ENCODE measurements around the gene ASB7. TPM values are rescaled to one million over a fixed set of nuclear protein-coding genes. Genes with fewer than 3 reads are reported as not detected.
A peak's percentile ranks its signal among the peaks of the same experiment; 100 is the strongest.

The ASB7 gene
- total RNA-seq, 3 donors from 2014 or later (not counting 1 experiment from before 2014, with no cell fraction given) = 16.1 to 23.1 (median 20.5) TPM

DNA sequence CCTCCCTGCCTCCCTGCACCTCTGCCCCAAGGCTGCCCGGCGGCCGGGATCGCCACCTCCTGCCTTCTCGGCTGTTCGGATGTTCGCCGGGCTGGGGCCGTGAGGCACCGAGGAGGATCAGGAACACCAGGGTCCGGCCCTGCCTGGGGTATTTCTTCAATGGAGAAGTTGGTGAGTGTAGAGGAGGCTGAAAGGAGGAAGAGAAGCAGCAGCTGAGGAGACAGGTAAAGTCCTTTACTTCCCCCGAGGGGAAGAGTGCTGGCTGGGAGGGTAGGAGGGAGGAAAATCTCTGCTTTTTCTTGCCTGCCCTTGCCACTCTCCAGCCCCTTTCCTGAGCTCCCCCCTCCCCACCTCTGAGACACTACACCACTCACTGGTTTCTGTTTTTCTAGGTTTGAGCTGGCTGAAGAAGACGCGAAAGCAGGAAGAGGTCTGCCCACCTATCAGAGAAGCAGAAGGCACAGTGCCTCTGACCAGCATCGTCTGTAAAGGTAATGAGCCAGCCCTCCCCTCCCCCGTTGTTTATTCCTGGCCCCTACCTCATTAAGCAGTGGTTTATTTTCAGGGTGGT, 519 bp downstream of the ASB7 start:
- WGBS (ENCODE audit: insufficient coverage) = 3% methylated on average over 15 of the region's 16 CpGs
- Mint-ChIP-seq H3K27me3 (ENCODE audit: low read depth in 2 of 2) (no peaks in the 10 kb centered on the region), H3K4me3 (no peak overlapping the region), H3K4me1 (peaks cover 32% of the 10 kb centered on the region in 2 donors), H3K36me3 (no peaks in the 10 kb centered on the region), H3K9me3 (no peaks in the 10 kb centered on the region), H3K27ac (no peak overlapping the region)
- H3K4me1 ChIP-seq (ENCODE audit: control insufficient read depth, insufficient read depth, low read length) = peaks cover 18% of the 10 kb centered on the region
- H3K9me3 ChIP-seq (ENCODE audit: control insufficient read depth, insufficient read depth, low read length) = no peaks in the 10 kb centered on the region
- peak in 1 of 3 donors; percentile 4 for ATAC-seq
- peaks cover 5% of the 10 kb centered on the region for H3K36me3 ChIP-seq (ENCODE audit: control insufficient read depth, insufficient read depth, low read length)
- H3K27me3 ChIP-seq (ENCODE audit: control insufficient read depth, insufficient read depth, low read length) = no peaks in the 10 kb centered on the region
- peak overlapping the region; percentile 83 for H3K27ac ChIP-seq (ENCODE audit: low read length)
- peak overlapping the region; percentile 85 for H3K4me3 ChIP-seq (ENCODE audit: low read length)
- peak; percentile 25 to 59 for DNase-seq
- no peak for TF ChIP-seq CTCF (IDR thresholded peaks at IDR 0.05)
- intact Hi-C loops (cut with micrococcal nuclease) = loop anchor here (1.0 to 10.0 kb wide), 5 partner anchors 261 to 1119 kb away; partner anchors contain the start of gene TARS3

DNA sequence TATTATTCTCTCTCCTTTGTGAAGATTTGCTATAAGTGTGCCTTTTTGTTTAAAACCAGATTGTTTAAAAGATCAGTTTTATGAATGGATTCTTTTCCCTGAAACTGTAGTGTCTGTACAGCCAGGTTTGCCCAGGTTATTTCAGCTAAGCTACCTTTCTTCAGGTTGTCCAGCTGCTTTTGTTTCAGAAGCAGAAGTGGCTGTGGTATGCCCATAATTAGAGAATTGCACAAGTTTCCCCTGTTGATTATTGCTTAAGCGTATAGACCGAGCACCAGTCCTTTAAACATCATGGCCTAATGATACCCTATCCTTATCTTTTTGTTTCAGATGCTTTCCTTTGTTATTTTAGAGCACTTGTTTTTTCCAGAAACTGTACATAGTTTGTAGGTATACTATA, 10.2 kb downstream of the ASB7 start:
- Histone ChIP-seq H3K4me3 (ENCODE audit: low read length) (no peak overlapping the region), H3K36me3 (ENCODE audit: control insufficient read depth, insufficient read depth, low read length) (peaks cover 41% of the 10 kb centered on the region), H3K4me1 (ENCODE audit: control insufficient read depth, insufficient read depth, low read length) (no peaks in the 10 kb centered on the region), H3K9me3 (ENCODE audit: control insufficient read depth, insufficient read depth, low read length) (no peaks in the 10 kb centered on the region), H3K27ac (ENCODE audit: low read length) (no peak overlapping the region), H3K27me3 (ENCODE audit: control insufficient read depth, insufficient read depth, low read length) (no peaks in the 10 kb centered on the region)
- Mint-ChIP-seq H3K27ac (no peak overlapping the region), H3K4me3 (no peak overlapping the region), H3K9me3 (no peaks in the 10 kb centered on the region), H3K27me3 (ENCODE audit: low read depth in 2 of 2) (no peaks in the 10 kb centered on the region), H3K36me3 (peaks cover 23% of the 10 kb centered on the region), H3K4me1 (peaks cover 16 to 22% of the 10 kb centered on the region in 2 donors)
- no peak for ATAC-seq
- no peak for TF ChIP-seq CTCF (IDR thresholded peaks at IDR 0.05)
- DNase-seq = no peak
- intact Hi-C loops (cut with micrococcal nuclease) = no loop called here
- WGBS (ENCODE audit: insufficient coverage) = 83% methylated on average over 1 of the region's 2 CpGs

- Mint-ChIP-seq H3K4me3 (no peak overlapping the region), H3K9me3 (no peaks in the 10 kb centered on the region), H3K36me3 (peaks cover 23% of the 10 kb centered on the region), H3K4me1 (peaks cover 16 to 23% of the 10 kb centered on the region in 2 donors), H3K27me3 (ENCODE audit: low read depth in 2 of 2) (no peaks in the 10 kb centered on the region), H3K27ac (no peak overlapping the region)
- intact Hi-C loops (cut with micrococcal nuclease) = no loop called here
- Histone ChIP-seq H3K36me3 (ENCODE audit: control insufficient read depth, insufficient read depth, low read length) (peaks cover 41% of the 10 kb centered on the region), H3K4me3 (ENCODE audit: low read length) (no peak overlapping the region), H3K27me3 (ENCODE audit: control insufficient read depth, insufficient read depth, low read length) (no peaks in the 10 kb centered on the region), H3K9me3 (ENCODE audit: control insufficient read depth, insufficient read depth, low read length) (no peaks in the 10 kb centered on the region), H3K4me1 (ENCODE audit: control insufficient read depth, insufficient read depth, low read length) (no peaks in the 10 kb centered on the region), H3K27ac (ENCODE audit: low read length) (no peak overlapping the region)
- no peak for TF ChIP-seq CTCF (IDR thresholded peaks at IDR 0.05)
- ATAC-seq (no peak), DNase-seq (no peak)
- no CpG with 5 or more reads among the region's 1 CpG for WGBS (ENCODE audit: insufficient coverage)
Observed at GRCh38 chr15:100613208-100613607, 10.8 kb downstream of the ASB7 start.

DNA sequence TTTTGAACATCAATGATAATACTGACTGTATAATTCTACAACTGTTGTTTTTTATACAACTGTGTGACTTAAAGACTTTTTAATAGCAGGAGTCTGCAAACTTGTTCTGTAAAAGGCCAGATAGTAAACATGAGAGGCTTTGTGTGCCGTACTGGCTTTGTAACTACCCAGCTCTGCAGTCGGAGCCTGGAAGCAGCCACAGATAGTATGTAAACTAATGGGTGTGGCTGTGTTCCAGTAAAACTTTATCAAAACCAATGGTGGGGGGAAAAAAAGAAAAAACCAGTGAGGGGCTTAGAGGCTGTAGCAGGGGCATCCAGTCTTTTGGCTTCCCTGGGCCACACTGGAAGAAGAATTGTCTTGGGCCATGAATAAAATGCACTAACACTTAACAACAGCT, 11.9 kb downstream of the ASB7 start:
- Histone ChIP-seq H3K4me3 (ENCODE audit: low read length) (no peak overlapping the region), H3K27ac (ENCODE audit: low read length) (no peak overlapping the region), H3K4me1 (ENCODE audit: control insufficient read depth, insufficient read depth, low read length) (no peaks in the 10 kb centered on the region), H3K36me3 (ENCODE audit: control insufficient read depth, insufficient read depth, low read length) (peaks cover 41% of the 10 kb centered on the region), H3K27me3 (ENCODE audit: control insufficient read depth, insufficient read depth, low read length) (no peaks in the 10 kb centered on the region), H3K9me3 (ENCODE audit: control insufficient read depth, insufficient read depth, low read length) (no peaks in the 10 kb centered on the region)
- 100% methylated on average over 2 of the region's 2 CpGs for WGBS (ENCODE audit: insufficient coverage)
- no peak for ATAC-seq
- Mint-ChIP-seq H3K9me3 (no peaks in the 10 kb centered on the region), H3K4me1 (peaks cover 16 to 23% of the 10 kb centered on the region in 2 donors), H3K36me3 (peaks cover 23% of the 10 kb centered on the region), H3K27me3 (ENCODE audit: low read depth in 2 of 2) (no peaks in the 10 kb centered on the region), H3K27ac (no peak overlapping the region), H3K4me3 (no peak overlapping the region)
- DNase-seq = no peak
- intact Hi-C loops (cut with micrococcal nuclease) = no loop called here
- no peak for TF ChIP-seq CTCF (IDR thresholded peaks at IDR 0.05)

All from natural killer cell (primary cell).